GM21528 (cell line): ENCODE data around the gene GLI1.

Source experiments
- ATAC-seq: cut with Tn5 transposase; IDR thresholded peaks from one replicate; pipeline ENCODE4 v1.9.1; 2021; ENCODE audit warnings: mild to moderate bottlenecking, moderate library complexity; ENCODE audit not compliant: unreplicated experiment, low FRiP score

Gene GLI1

DNA sequence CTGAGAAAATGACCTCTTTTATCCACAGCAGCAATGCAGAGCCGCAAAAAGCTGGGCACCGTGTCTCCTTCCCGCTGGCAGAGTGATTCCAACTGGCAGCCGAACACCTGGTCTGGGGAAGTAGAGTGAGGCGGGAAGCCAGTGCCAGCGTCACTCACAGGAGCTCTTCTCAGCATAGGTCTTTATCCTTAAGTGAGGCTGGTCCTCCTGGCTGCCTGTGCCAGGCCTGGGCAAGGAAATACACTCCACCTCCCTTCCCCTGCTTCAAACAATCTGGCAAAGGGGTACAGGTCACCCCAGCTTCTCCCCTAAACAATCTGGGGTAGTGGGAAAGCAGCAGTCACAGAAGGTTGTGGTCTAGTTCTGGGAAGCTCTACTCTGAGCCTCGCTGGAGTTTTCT lies 15.3 kb downstream of the GLI1 start:
- no peak for ATAC-seq

- no peak for ATAC-seq
Observed at GRCh38 chr12:57475271-57476161, 15.9 kb downstream of the GLI1 start.

GRCh38 chr12:57476162-57476992 lies 16.8 kb downstream of the GLI1 start:
- no peak for ATAC-seq

DNA sequence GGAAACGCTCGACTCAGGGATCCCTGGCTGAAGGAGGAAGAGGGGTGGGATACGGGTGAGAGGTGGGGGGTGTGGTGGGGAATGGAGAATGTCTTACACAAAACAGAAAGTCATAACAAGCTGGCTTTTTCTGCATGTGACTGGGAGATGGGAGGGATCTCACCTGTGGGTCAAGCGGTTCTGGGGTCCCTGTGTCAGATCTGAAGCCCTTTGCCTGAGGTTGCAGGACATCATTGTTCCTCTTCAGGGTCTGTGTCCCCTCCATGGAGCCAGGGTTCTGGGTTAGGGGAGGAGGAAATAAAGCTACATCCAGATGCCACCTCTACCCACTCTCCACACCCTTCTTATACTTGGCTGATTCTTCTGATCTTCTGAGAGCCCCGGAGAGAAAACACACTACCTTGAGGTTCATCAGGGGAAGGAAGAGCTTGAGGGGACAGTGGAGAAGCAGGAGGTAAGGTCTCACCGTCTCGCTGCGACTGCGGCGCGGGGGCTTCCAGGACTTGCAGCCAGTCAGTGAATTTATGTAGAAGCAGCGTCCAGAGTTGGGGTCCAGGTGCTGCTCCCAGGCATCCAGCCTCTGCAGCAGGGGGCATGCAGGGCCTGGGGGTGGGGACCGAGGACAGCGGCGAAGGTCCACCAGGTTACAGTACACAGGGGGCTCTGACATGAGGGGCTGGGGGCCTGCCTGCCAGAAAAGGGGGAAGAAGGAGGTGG lies 17.6 kb downstream of the GLI1 start:
- ATAC-seq: no peak

DNA sequence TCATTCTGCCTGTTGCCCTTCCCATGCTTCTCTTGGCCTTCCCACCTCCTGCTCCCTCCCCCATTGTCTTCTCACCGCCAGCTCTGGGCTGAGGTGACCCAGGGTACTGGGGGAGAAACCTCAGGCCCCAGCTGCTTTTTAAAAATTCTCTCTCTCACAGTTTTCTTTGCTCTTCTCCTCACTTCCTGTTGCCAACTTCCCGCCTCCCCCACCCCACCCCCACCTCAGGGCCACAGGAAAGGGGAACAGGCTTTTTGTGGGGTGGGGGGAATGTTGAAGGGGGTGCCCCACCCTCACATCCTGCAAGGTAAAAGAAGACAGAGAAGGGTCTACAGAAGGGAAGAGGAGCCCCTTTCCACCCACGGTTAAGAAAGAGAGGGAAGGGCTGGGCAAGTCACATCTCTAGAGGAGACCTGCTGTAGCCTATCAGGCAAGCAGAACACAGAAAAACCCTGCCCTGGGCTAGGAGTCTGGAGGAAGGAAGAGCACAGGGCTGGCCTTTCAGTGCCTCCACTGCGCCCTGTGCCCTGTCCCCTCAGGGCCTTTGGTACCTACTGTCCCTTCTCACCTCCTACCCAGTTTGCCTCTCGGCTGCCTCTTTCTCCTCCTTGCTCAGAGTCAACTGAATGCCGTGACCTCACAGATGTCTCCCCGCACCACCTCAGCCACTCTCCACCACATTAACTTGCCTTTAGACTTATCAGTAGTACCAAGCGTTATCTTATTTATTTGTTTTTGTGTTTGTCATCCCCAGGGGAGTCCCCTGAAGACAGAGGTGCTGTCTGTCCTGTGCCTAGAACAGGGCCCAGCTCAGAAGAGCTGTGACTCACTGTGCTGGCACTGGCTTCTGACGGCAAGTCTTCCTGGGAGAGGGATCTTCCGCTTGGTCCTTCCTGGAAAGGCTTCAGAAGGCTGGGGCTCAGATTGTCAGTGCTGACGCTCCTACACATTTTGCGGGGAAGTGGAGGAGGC lies 18.4 kb downstream of the GLI1 start:
- ATAC-seq: peak; percentile 45

DNA sequence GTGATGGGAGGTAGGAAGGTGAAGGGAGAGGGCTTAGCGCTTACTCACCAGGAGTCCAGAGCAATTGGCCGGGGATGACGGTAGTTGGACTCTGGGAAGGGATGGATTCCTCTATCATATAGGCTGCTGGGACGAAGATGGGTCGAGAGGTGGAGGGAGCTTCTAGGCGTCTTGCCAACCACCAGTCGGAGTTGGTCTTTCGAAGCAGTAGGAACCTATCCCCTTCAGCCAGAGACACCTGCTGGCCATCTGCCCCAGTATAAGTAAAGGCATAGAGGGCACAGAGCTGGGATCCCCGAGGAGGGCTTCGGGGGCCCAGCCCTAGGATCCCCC lies 19.4 kb downstream of the GLI1 start:
- no peak for ATAC-seq

DNA sequence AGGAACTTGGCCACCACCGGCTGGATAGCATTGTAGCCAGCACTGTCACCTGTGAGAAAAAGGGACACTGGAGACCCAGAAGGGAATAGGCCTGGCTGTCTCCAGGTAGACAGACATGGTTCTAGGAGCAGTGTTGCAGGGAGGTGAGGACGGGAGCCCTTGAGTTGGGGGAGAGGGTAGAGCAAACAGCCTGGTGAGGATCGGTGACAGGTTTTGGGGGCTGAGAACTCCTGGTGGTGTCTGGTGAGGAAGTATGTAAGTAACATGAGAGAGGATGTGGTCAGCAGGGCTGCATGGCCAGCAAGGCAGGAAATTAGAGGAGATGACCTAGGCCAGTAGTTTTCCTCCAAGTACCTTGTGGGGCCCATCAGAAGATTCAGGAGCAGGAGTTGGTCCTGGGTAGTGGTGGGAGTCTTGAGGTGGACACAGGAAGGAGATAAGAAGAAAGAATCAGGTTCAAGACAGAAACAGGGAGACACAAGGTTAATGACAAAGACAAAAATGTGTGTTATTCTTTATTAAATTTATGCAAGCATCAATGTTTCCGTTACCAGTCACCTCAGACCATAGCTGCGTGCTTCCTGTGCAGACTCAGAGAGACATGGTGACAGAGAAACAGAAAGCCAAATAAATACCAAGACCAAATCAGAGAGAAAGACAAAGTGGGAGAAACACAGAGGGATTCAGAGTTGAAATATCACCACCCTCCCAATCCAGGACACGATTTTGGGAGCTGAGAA lies 20.0 kb downstream of the GLI1 start, which contains the start of gene ARHGAP9:
ARHGAP9 (minus strand) TSS at position 491 of the 740 bp plus-strand sequence; CDS start at position 31, 460 bp downstream.
- ATAC-seq: no peak

DNA sequence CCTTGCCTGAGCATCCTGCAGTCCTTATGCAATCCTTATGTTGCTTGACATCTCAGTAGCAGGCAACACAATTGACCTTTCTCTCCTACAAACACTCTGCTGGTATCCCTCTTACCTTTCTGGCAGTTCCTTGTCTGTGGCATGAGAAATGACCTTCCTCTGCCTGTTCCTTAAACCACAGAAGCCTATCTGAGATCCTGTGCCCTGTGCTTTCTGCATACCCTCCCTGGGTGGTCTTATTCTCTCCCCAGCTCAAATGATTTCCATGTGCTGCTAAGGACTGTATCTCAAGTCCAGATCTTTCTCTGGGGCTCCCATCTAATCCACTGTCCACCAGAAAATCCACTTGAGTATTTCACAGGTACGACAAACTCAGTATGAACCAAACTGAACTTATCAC lies 22.1 kb downstream of the GLI1 start:
- no peak for ATAC-seq

DNA sequence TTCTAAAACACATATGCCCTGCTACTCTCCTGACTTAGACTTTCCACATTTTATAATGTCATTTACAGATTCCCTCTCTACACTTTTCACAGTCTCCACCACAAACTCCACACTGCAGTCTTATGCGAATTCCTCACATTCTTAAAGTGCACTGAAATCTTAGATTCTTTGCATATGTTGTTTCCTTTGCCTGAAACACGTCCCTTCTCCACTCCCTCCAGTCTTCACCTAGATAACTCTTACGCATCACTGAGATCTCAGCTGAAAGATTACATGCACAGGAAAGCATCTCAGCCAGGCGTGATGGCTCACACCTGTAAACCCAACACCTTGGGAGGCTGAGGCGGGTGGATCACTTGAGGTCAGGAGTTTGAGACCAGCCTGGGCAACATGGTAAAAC lies 23.9 kb downstream of the GLI1 start:
- no peak for ATAC-seq

GRCh38 chr12:57485695-57486094 lies 26.1 kb downstream of the GLI1 start:
- ATAC-seq: no peak

GRCh38 chr12:57487055-57487596 lies 27.5 kb downstream of the GLI1 start:
- ATAC-seq: no peak

DNA sequence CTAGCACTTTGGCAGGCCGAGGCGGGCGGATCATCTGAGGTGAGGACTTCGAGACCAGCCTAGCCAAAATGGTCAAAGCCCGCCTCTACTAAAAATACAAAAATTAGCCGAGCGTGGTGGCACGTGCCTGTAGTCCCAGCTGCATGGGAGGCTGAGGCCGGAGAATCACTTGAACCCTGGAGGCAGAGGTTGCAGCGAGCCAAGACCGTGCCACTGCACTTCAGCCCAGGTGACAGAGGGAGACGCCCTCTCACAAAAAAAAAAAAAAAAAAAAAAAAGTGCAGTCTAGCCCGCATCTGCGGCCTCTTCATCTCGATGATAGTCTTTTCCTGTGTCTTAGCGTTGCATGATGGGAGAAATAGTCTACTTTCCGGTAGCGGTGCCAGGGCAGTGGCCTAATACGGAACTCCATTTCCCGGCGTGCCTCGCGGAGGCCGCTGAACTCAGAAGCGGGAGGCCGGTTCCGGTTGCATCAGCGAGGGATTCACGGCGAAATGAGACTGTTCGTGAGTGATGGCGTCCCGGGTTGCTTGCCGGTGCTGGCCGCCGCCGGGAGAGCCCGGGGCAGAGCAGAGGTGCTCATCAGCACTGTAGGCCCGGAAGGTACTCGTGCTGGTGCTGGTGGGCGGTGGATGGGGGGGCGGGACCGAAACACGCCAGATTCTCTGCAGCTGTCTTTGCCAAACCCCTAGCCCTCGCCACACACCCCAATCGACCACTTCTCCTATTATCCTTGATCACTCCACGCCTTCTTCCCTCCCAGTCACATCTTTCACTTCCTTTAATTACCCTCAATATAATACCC lies 28.2 kb downstream of the GLI1 start, which contains the start of gene MARS1:
MARS1 (plus strand) TSS at position 472 of the 805 bp plus-strand sequence; CDS start at position 495, 23 bp downstream.
- peak; percentile 94 for ATAC-seq

DNA sequence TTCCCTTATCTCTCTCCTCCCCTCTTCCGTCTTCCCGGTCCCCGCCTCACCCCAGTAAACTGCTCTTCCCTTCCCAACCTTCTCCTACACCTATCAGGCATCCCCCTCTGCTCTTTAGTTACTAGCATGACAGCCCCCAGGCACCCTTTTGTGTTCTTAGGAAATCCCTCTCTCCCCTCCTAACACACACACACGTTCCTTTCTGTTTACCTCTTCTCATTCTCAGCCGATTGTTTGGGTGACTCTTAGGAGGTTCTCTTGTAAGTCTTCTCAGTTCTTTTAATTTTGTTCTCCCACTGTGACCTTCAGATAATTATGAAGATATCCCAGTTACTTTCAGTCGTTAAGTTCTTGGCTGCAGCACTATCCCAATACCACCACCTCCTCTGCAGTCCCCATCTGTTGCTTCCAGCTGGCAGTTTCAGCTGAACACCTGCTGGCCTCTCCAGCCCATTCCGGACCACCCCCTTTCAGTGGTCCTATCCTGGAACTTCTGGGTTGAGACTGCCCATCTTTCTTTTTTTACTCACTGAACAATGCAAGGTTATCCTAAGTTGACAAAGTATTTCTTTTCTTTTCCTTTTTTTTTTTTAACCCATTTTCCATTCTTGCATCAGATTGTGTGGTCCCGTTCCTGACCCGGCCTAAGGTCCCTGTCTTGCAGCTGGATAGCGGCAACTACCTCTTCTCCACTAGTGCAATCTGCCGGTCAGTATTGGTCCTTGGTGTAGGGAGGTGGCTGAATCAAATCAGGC lies 29.0 kb downstream of the GLI1 start:
- ATAC-seq: no peak

GRCh38 chr12:57489157-57489641 lies 29.6 kb downstream of the GLI1 start:
- no peak for ATAC-seq

- no peak for ATAC-seq
Observed at GRCh38 chr12:57490126-57490525, 30.5 kb downstream of the GLI1 start.

DNA sequence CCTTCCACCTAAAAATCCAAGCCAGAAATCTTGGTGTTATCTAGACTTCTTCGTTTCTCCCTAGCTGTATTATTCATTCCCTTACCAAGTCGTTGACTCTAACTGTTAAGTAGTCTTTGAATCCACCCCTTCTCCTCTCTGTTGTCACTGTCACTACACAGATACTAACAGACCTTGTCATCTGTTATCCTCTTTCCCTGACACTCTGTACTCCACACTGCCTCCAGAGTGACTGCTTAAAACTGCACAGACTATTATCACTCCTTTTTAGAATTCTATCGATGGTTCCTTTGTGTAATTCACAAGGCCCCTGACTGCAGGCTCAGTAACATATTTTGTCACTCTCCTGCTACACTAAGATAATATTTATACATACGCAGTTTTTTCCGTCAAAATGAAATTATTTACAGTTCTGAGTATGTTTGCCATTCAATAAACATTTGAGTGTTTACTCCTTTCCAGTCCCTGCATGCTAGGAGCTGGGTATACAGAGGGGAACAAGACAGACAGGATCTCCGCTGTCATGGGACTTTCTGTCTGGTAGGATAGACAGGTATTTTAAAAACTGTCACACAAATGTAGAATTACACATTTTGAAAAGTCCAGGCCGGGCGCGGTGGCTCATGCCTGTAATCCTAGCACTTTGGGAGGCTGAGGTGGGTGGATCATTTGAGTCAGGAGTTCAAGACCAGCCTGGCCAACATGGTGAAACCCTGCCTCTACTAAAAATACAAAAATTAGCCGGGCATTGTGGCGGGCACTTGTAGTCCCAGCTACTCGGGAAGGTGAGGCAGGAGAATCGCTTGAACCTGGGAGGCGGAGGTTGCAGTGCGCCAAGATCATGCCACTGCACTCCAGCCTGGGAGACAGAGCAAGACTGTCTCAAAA lies 32.1 kb downstream of the GLI1 start:
- no peak for ATAC-seq
